Kidney epithelial cell (primary cell): ENCODE data around the gene MAP3K10. TPM values are rescaled to one million over a fixed set of nuclear protein-coding genes. Genes with fewer than 3 reads are reported as not detected.

ENCODE experiments used
- DNase-seq: peaks from one replicate; pipeline ENCODE4 v3.0.0-alpha.2; 2010; ENCODE audit warnings: low read depth
- H3K27me3 ChIP-seq: 2 replicates; pipeline ENCODE4 v1.6.0; 2011; ENCODE audit warnings: low read length; ENCODE audit not compliant: control insufficient read depth, insufficient read depth
- H3K36me3 ChIP-seq: 2 replicates; pipeline ENCODE4 v1.5.1; 2011; ENCODE audit warnings: low read length; ENCODE audit not compliant: control insufficient read depth, insufficient read depth
- H3K4me3 ChIP-seq: 2 replicates; pipeline ENCODE4 v1.5.1; 2011; ENCODE audit warnings: low read depth, mild to moderate bottlenecking, control low read depth, low read length
- CTCF ChIP-seq: IDR thresholded peaks from 2 replicates; pipeline ENCODE4 v1.5.1; 2011; ENCODE audit warnings: mild to moderate bottlenecking, moderate library complexity, low read length, control low read depth, inconsistent platforms; ENCODE audit not compliant: insufficient read depth, poor library complexity, severe bottlenecking
- total RNA-seq: library from RNA; depleted of rRNA; stranded (reverse); fragments of >200 nt; gene quantifications from 2 replicates; pipeline ENCODE4 v1.2.3, GENCODE V29; 2015

MAP3K10 gene
- total RNA-seq, 1 donor from 2014 or later, result 16.8 TPM

GRCh38 chr19:40225440-40226305, 34.4 kb downstream of the MAP3K10 start:
- no peak for DNase-seq
- Histone ChIP-seq H3K27me3 (peaks cover 39% of the 10 kb centered on the region), H3K4me3 (no peak overlapping the region), H3K36me3 (no peaks in the 10 kb centered on the region)
- TF ChIP-seq CTCF, result no peak

- Histone ChIP-seq H3K4me3 (no peak overlapping the region), H3K36me3 (no peaks in the 10 kb centered on the region), H3K27me3 (peaks cover 33% of the 10 kb centered on the region)
- no peak for DNase-seq
- TF ChIP-seq CTCF, result no peak
Measured at GRCh38 chr19:40228346-40228745, 37.1 kb downstream of the MAP3K10 start.

- H3K27me3 ChIP-seq, result peaks cover 30% of the 10 kb centered on the region
Measured at GRCh38 chr19:40228863-40229262, 37.6 kb downstream of the MAP3K10 start.

GRCh38 chr19:40229484-40229883, 38.3 kb downstream of the MAP3K10 start:
- DNase-seq, result peak; percentile 14

More at GRCh38 chr19:40228863-40229262, 37.6 kb downstream of the MAP3K10 start:
- TF ChIP-seq CTCF, result no peak
- H3K36me3 ChIP-seq, result no peaks in the 10 kb centered on the region
- DNase-seq, result no peak
- H3K4me3 ChIP-seq, result no peak overlapping the region

GRCh38 chr19:40229926-40230417, 38.7 kb downstream of the MAP3K10 start:
- TF ChIP-seq CTCF, result no peak
- DNase-seq, result no peak
- Histone ChIP-seq H3K27me3 (peaks cover 21% of the 10 kb centered on the region), H3K4me3 (no peak overlapping the region), H3K36me3 (no peaks in the 10 kb centered on the region)

More at GRCh38 chr19:40229484-40229883, 38.3 kb downstream of the MAP3K10 start:
- Histone ChIP-seq H3K36me3 (no peaks in the 10 kb centered on the region), H3K4me3 (no peak overlapping the region), H3K27me3 (peaks cover 24% of the 10 kb centered on the region)
- no peak for TF ChIP-seq CTCF

GRCh38 chr19:40231057-40231456, 39.8 kb downstream of the MAP3K10 start:
- Histone ChIP-seq H3K27me3 (peaks cover 12% of the 10 kb centered on the region), H3K36me3 (peaks cover 1% of the 10 kb centered on the region), H3K4me3 (no peak overlapping the region)
- TF ChIP-seq CTCF, result no peak
- DNase-seq, result no peak
